Mesodermal cell (in vitro differentiated cells): ENCODE measurements around the gene SDK1.

Experiments used
- H3K27ac ChIP-seq: 2 replicates; pipeline ENCODE4 v1.7.0; 2013; ENCODE audit warnings: mild to moderate bottlenecking, low read depth, low read length, moderate library complexity; ENCODE audit not compliant: severe bottlenecking
- H3K36me3 ChIP-seq: 2 replicates; pipeline ENCODE4 v1.7.1; 2013; ENCODE audit warnings: mild to moderate bottlenecking, low read length, moderate library complexity; ENCODE audit not compliant: control insufficient read depth, insufficient read depth
- H3K4me1 ChIP-seq: one replicate; pipeline ENCODE4 v1.7.1; 2013; ENCODE audit warnings: mild to moderate bottlenecking, low read length; ENCODE audit not compliant: insufficient read depth, control insufficient read depth, poor library complexity, severe bottlenecking
- H3K4me3 ChIP-seq: 2 replicates; pipeline ENCODE4 v1.7.0; 2013; ENCODE audit warnings: low read length, control low read depth, mild to moderate bottlenecking; ENCODE audit not compliant: insufficient read depth, poor library complexity, severe bottlenecking; ENCODE audit errors: extremely low read depth
- H3K9me3 ChIP-seq: 2 replicates; pipeline ENCODE4 v1.7.1; 2013; ENCODE audit warnings: mild to moderate bottlenecking, low read length, moderate library complexity; ENCODE audit not compliant: control insufficient read depth
- WGBS, 2 experiments: methylation state at CpG; one replicate each; pipeline ENCODE4 v1.1.5; 2013; ENCODE audit warnings: missing lambda C conversion rate in 2 of 2; ENCODE audit not compliant: insufficient coverage in 2 of 2; 5-methylcytosine and 5-hydroxymethylcytosine counted together

Gene SDK1

GRCh38 chr7:4049202-4049601 lies 748.1 kb downstream of the SDK1 start:
- Histone ChIP-seq H3K9me3 (no peaks in the 10 kb centered on the region), H3K4me3 (no peak overlapping the region), H3K36me3 (no peaks in the 10 kb centered on the region), H3K4me1 (no peaks in the 10 kb centered on the region), H3K27ac (no peak overlapping the region)
- WGBS, 2 experiments = 92 to 93% methylated on average over 12 to 13 of the region's 13 CpGs

DNA sequence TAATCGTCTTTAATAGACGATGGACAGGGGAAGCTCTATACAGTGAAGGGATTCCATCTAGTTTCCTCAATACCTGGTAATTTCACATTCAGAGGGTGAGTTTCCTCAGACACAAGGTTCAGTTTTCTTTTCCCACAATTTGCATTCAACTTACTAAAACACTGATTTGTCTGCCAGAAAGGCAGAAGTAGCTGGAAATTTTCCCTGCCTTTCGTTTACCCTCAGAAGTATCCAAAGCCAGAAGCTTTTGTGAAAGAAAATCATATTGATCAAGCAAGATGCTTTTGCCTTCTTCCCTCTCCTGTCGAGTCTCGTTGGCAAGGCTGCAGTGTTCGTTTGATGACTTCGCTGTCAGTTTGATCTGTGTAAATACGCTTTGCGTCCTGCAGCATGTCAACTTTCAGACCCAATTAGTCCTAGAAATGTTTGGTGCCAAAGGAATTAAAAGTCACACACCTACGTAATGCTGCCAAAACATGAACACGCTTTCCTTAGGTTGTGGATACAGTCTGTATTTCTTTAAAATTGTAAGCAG lies 749.1 kb downstream of the SDK1 start:
- no peak overlapping the region for H3K27ac ChIP-seq
- H3K9me3 ChIP-seq = no peaks in the 10 kb centered on the region
- no peaks in the 10 kb centered on the region for H3K4me1 ChIP-seq
- WGBS, 2 experiments = 89 to 94% methylated on average over 7 to 9 of the region's 11 CpGs
- H3K4me3 ChIP-seq = no peak overlapping the region
- H3K36me3 ChIP-seq = no peaks in the 10 kb centered on the region

DNA sequence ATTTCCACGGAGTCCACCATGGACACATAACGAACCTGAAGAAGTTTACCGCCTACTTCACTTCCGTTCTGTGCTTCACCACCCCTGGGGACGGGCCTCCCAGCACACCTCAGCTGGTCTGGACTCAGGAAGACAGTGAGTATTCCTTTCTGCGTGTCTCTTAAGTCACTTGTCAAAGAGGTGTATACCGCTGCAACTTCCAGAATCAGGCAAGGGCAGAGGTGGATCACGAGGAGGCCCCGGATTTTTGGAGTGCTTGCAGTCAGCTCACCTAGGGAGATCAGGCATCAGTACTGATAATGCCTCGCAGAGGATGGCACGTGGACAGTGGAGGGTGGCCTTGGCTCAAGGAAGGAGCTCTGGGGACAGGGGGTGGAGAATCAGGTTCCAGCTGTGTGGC lies 750.6 kb downstream of the SDK1 start:
- Histone ChIP-seq H3K27ac (no peak overlapping the region), H3K4me3 (no peak overlapping the region), H3K36me3 (no peaks in the 10 kb centered on the region), H3K9me3 (no peaks in the 10 kb centered on the region), H3K4me1 (no peaks in the 10 kb centered on the region)
- WGBS, 2 experiments = 93% methylated on average over 11 of the region's 11 CpGs

DNA sequence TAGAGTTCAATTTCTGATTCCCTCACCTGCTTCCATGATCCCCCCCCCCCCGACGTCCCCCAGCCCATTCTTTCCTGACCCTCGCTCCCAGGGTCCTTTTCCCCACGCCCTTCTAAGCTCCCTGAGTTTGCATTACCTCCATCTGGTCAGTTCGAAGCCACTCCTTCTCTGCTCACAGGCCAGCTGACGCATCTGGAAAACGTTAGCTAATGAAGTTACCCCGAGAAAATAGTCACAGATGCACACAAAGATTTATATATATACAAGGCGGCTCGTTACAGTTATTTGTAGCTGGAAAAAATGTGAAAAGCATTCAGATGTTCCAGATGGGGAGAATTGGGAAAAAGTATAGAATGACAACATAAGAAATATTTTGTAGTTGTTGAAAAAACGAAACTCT lies 751.1 kb downstream of the SDK1 start:
- no peak overlapping the region for H3K4me3 ChIP-seq
- no peaks in the 10 kb centered on the region for H3K36me3 ChIP-seq
- no peak overlapping the region for H3K27ac ChIP-seq
- WGBS, 2 experiments = 95 to 98% methylated on average over 5 to 7 of the region's 11 CpGs
- H3K4me1 ChIP-seq = no peaks in the 10 kb centered on the region
- H3K9me3 ChIP-seq = no peaks in the 10 kb centered on the region

- Histone ChIP-seq H3K4me3 (no peak overlapping the region), H3K9me3 (no peaks in the 10 kb centered on the region), H3K27ac (no peak overlapping the region), H3K4me1 (no peaks in the 10 kb centered on the region), H3K36me3 (no peaks in the 10 kb centered on the region)
- WGBS, 2 experiments = 90 to 91% methylated on average over 3 of the region's 6 CpGs
These were observed 753.1 kb downstream of the SDK1 start for GRCh38 chr7:4054158-4054557.

DNA sequence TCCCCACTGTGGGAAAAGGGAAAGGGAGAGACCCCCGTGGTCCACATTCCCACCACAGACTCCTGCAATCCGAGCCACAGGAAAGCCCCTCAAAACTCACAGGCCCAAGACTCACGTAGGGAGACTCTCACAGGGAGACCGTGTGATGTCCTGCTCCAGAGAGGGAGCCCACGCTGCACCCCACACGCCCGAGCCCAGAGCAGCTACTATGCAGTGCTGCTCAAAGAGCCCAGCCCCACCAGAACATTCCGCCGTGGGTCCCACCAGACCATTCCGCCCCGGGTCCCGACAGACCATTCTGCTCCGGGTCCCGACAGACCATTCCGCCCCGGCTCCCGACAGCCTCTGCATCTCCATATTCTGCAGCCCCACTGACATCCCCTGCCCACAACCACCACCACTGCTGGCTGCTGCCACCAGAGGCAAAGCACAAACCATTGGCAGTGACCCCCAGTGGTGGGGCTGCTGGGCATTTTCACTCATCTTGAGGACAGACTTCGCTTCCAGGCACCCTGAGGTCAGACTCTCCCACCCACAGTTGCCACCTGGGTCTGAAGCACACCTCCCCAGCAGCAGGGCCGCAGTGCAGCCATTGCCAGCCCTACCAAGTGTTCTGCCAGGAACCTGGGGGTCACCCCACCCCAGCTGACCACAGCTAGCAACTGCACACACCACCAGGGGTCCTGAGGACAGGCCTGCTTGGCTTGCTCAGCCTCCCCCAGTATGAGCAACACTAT lies 755.7 kb downstream of the SDK1 start:
- WGBS, 2 experiments = 80 to 93% methylated on average over 8 to 13 of the region's 19 CpGs
- Histone ChIP-seq H3K27ac (no peak overlapping the region), H3K4me1 (no peaks in the 10 kb centered on the region), H3K4me3 (no peak overlapping the region), H3K36me3 (no peaks in the 10 kb centered on the region), H3K9me3 (no peaks in the 10 kb centered on the region)

DNA sequence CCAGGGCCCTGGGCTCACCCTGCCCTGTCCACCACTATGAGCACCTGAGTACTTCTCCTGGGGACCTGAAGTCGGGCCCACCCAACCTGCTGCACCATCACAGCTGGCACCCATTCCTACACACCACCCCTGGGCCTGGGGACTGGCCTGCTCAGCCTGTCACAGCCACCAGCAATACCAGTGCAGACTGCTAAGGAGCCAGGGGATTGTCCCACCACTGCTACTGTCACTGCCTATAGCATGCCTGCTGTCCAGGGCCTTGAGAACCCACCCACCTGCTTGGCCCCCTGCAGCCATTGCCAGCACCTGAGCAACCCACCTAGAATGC lies 756.2 kb downstream of the SDK1 start:
- Histone ChIP-seq H3K36me3 (no peaks in the 10 kb centered on the region), H3K4me1 (no peaks in the 10 kb centered on the region), H3K4me3 (no peak overlapping the region), H3K9me3 (no peaks in the 10 kb centered on the region), H3K27ac (no peak overlapping the region)
- 100% methylated on average over 1 of the region's 1 CpG; no CpG with 5 or more reads in 1 of the 2 experiments for WGBS, 2 experiments

DNA sequence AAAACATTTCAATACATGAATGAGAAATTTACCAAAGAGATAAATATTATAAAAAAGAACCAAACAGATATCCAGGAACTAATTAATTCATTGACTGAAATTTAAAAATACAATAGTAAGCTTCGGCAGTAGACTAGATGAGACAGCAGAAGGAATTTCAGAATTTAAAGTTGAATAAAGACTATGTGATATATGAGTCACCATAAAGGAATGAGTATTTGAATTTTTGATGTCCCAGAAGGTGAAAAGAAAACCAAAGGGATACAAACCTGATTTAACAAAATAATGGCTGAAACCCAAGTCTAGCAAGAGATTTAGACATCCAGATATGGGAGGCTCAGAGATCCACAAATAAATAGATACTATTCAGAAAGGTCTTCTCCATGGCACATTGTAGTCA lies 757.1 kb downstream of the SDK1 start:
- no peaks in the 10 kb centered on the region for H3K4me1 ChIP-seq
- no peak overlapping the region for H3K4me3 ChIP-seq
- H3K36me3 ChIP-seq = no peaks in the 10 kb centered on the region
- WGBS, 2 experiments = 86% methylated on average over 1 of the region's 1 CpG; no CpG with 5 or more reads in 1 of the 2 experiments
- H3K9me3 ChIP-seq = no peaks in the 10 kb centered on the region
- no peak overlapping the region for H3K27ac ChIP-seq

- H3K4me3 ChIP-seq = no peak overlapping the region
- WGBS, 2 experiments = 80% methylated on average over 1 to 4 of the region's 5 CpGs
- no peaks in the 10 kb centered on the region for H3K9me3 ChIP-seq
- H3K27ac ChIP-seq = no peak overlapping the region
- H3K4me1 ChIP-seq = no peaks in the 10 kb centered on the region
- no peaks in the 10 kb centered on the region for H3K36me3 ChIP-seq
These were observed 764.1 kb downstream of the SDK1 start for GRCh38 chr7:4065190-4065589.

GRCh38 chr7:4066206-4066605 lies 765.2 kb downstream of the SDK1 start:
- no peak overlapping the region for H3K27ac ChIP-seq
- no peaks in the 10 kb centered on the region for H3K9me3 ChIP-seq
- 89 to 91% methylated on average over 5 to 6 of the region's 10 CpGs for WGBS, 2 experiments
- no peaks in the 10 kb centered on the region for H3K4me1 ChIP-seq
- no peak overlapping the region for H3K4me3 ChIP-seq
- H3K36me3 ChIP-seq = no peaks in the 10 kb centered on the region

- WGBS, 2 experiments = 82 to 83% methylated on average over 15 to 16 of the region's 21 CpGs
- no peak overlapping the region for H3K4me3 ChIP-seq
- no peaks in the 10 kb centered on the region for H3K36me3 ChIP-seq
- no peaks in the 10 kb centered on the region for H3K4me1 ChIP-seq
- no peak overlapping the region for H3K27ac ChIP-seq
- no peaks in the 10 kb centered on the region for H3K9me3 ChIP-seq
These were observed 765.8 kb downstream of the SDK1 start for GRCh38 chr7:4066626-4067475.
